Transverse colon (tissue), 4 donors: ENCODE results near the gene MYCT1.

Experiments
- POLR2A ChIP-seq: fragments of 450-650 bp; IDR thresholded peaks from one replicate; pipeline ENCODE4 v1.6.1; 2016; ENCODE audit warnings: antibody characterized with exemption, mild to moderate bottlenecking, moderate library complexity
- POLR2AphosphoS5 ChIP-seq, 3 donors: sonication (generic); formaldehyde crosslinking; IDR thresholded peaks; one replicate each; pipeline ENCODE4 v1.6.1; 2016; ENCODE audit warnings: antibody characterized with exemption in 3 of 3
- TF ChIP-seq, protein P1 (sequence below), 5 experiments: fragments of 200-600 bp in 3 of 5; fragments of 450-650 bp in 2 of 5; sonication (generic) in 3 of 5; IDR thresholded peaks; 1 replicate in 2 of 5; 2 replicates in 3 of 5; pipeline ENCODE4 v1.5.1; 2016 to 2017; ENCODE audit warnings: antibody characterized with exemption in 5 of 5, inconsistent platforms in 3 of 5, mild to moderate bottlenecking in 2 of 5, moderate library complexity in 1 of 5

GRCh38 chr6:152734630-152735029 lies 36.9 kb downstream of the MYCT1 start:
- TF ChIP-seq, protein P1, sequence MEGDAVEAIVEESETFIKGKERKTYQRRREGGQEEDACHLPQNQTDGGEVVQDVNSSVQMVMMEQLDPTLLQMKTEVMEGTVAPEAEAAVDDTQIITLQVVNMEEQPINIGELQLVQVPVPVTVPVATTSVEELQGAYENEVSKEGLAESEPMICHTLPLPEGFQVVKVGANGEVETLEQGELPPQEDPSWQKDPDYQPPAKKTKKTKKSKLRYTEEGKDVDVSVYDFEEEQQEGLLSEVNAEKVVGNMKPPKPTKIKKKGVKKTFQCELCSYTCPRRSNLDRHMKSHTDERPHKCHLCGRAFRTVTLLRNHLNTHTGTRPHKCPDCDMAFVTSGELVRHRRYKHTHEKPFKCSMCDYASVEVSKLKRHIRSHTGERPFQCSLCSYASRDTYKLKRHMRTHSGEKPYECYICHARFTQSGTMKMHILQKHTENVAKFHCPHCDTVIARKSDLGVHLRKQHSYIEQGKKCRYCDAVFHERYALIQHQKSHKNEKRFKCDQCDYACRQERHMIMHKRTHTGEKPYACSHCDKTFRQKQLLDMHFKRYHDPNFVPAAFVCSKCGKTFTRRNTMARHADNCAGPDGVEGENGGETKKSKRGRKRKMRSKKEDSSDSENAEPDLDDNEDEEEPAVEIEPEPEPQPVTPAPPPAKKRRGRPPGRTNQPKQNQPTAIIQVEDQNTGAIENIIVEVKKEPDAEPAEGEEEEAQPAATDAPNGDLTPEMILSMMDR (IDR thresholded peaks at IDR 0.05): no peak
- TF ChIP-seq POLR2A: no peak
- no peak for TF ChIP-seq POLR2AphosphoS5 (IDR thresholded peaks at IDR 0.05)
